Astrocyte of the hippocampus (primary cell): Measurements from ENCODE around the gene GALT.

Source experiments
- DNase-seq: peaks from one replicate; pipeline ENCODE4 v3.0.0; 2011; ENCODE audit warnings: low read depth, low spot score

The GALT gene

DNA sequence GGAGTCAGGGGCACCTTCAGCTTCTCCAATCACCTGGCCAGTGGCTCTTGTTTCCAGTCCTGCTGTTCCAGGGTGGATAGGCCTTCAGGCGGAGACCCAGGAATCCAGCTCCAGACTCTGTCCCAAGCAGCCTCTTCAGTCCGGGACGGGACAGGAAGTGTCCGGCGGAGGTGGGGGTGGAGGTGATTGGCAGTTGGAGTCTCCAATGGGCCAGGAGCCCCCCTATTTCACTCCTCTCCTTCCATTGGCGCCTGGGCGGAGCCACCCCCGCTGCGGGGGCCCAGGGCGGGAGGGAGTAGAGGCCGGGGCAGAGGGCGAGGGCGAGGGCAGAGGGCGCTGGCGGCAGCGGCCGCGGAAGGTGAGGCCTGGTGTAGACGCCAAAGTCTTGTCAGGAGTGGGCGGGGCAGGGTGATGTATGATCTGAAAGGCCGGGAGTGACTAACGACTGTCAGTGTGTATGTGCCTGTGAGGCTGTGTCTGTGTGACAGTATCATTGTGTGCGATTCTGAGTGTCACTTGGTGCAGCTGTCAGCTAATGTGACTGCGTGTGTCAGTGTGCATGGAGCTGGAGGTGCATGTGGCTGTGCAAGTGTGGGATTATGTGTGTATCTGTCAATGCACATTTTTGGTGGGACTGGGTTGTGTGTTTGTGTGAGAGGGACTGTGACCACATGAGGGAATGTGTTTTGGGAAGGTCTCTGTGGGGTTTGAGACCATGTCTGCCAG lies 5.6 kb downstream of the GALT start, which contains the start of gene IL11RA:
TSS of gene IL11RA (plus strand) at position 310 of the 726 bp plus-strand sequence. CDS start 3,033 bp downstream, outside the sequence.
- peak; percentile 81 for DNase-seq

DNA sequence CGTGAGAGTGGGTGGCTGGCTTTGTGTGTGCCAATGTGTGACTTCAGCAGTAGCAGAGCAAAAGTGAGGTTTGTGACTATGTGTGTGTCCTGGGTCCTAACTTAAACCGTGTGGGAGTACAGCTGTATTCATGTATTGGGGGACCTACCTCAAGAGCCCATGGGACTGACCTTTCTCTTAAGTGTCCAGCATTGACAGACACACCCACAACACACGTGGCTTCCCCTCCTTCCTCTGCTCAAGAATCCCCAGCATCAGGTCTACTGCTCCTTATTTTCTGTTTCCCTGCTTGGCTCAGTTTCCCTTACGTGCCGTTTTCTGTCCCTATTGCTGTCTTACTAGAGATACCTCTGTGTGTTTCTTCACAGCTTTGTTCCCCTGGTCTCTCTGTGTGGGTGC lies 6.1 kb downstream of the GALT start:
- DNase-seq: no peak

DNA sequence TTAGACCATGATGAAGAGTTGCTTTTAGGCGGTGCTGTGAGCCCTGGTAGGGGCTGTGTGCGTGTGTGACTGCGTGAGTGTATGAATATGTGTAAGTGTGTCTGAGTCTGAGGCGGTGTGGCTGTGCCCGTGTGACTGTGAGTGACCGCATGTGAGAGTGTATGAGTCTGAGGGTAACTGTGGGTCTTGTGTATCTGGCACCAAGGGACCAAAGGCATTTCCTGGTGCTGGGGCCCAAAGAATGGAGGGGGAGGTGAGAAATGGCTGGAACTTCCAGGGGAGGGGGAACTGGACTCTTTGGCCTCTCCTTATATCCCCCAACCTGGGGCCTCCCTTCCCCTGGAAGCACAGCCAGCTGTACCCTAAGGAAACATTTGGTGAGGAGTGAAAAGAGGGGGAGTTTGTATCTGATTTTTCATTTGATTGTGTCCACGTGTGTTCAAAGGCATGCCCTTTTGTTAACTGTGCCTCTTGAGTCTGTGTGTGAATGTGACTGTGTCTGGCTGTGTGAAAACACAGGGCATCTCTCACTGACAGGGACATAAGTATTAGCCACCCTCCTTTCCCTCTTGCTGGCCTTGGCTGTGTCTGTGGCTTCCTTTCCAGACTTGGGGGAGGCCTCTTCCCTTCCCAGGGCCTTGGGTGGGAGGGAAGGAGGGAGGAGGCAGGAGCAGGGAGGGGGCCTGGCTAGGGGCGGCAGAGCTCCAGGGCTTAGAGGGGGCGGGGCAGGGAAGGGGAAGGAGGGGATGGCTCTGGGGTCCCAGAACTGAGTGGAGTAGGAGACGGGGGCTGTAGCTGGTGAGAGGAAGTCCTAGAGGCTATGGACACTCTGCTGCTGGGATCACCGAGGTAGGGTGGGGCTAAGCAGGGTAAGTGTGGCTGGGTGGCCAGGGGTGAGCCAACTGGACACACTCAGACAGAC lies 6.9 kb downstream of the GALT start:
- DNase-seq: peak; percentile 44

DNA sequence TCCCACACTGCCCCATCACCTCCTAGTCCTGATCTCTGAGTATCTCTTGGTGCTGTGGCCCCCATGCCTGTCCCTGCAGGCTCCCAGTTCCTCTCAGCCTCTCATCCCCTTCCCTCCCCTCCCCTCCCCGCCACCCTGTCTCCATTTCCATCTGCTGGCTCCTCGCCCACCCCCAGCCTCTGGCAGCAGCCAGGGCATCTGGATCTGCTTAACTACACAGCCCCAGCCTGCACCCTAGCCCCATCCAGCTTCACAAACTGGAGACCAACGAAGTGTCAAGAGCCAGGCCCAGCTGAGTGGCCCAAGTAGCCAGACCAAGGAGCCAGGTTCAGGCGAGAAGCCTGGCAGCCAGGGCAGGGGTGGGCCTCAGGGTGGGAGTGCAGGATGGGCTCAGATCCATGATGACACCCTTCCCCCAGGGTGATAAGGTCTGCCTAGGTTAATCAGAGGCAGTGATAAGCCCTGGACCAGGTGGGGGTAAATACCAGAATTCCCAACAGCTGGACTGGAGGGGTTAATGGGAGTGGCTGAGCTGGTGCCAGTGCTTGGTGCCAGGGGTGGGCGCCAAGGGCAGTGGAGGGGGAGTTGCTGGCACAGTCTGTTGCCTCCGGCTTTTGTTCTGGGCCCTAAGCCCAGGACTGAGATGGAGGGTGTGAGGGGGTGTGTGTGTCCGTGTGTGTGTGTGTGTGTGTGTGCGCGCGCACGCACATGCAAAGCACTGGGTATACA lies 8.0 kb downstream of the GALT start:
- DNase-seq: peak; percentile 76

DNA sequence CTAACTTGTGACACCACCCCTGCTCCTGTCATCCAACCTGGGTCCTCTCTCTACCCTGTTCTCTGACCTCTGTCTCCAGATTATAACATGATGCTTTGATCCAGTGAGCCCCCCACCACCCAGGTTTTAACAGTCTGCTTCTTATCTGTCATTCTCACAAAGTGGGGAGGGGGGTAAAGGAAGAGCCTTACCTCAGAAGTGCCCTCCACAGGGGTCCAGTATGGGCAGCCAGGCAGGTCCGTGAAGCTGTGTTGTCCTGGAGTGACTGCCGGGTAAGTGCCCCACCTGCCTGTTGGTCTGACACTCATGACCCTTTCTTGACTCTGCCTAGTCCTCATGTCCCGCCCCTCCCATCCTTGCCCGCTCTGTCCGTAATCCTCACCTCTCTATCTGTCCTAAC lies 8.9 kb downstream of the GALT start:
- DNase-seq: no peak

DNA sequence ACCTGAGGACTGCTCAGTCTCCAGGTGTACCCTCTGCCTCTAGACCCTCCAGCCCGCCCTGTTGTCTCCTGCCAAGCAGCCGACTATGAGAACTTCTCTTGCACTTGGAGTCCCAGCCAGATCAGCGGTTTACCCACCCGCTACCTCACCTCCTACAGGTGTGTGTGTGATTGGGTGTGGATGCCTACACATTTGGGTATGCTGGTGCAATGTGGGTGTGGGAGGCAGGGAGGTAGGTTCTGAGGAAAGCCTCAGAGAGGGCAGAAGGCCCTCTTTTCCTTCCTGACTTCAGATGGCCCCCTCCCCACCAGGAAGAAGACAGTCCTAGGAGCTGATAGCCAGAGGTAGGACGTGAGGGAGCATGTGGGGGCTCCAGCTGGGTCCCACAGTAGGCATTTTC lies 10.5 kb downstream of the GALT start:
- no peak for DNase-seq

DNA sequence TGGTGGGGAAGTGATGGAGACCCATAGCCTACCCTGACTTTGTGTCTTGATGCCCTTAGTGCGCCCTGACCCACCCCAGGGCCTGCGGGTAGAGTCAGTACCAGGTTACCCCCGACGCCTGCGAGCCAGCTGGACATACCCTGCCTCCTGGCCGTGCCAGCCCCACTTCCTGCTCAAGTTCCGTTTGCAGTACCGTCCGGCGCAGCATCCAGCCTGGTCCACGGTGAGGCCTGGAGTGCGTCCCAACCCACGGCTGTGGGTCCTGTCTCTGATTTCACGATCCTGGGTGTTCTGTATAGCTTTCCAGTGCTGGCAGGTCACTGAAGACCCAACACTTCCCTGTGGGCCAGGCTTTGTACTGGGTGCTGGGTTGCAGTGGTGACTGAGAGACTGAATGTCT lies 12.0 kb downstream of the GALT start:
- no peak for DNase-seq

DNA sequence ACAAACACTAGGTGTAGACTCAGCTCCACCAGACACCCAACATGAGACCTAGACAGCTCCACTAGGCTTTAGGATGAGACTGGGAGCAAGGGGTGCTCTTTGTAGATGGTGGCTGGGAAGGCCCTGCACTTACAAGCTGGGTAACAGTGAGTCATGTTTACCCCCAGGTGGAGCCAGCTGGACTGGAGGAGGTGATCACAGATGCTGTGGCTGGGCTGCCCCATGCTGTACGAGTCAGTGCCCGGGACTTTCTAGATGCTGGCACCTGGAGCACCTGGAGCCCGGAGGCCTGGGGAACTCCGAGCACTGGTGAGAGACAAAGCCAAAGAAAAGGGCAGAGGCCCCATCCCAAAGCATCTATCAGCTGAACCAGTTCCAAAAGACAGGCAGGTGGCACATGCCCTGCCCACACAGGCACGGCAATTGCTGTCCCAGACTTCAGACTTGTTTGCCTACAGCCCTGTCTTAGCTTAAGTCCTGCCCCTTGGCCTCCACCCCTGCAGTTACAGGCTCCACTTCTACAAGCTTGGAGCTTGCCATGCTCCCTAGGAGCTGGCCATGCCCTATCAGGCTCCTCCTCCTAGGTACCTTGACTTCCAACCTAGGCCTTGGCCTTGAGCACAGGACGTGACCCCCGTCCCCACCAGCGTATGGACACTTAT lies 13.2 kb downstream of the GALT start:
- peak; percentile 16 for DNase-seq

DNA sequence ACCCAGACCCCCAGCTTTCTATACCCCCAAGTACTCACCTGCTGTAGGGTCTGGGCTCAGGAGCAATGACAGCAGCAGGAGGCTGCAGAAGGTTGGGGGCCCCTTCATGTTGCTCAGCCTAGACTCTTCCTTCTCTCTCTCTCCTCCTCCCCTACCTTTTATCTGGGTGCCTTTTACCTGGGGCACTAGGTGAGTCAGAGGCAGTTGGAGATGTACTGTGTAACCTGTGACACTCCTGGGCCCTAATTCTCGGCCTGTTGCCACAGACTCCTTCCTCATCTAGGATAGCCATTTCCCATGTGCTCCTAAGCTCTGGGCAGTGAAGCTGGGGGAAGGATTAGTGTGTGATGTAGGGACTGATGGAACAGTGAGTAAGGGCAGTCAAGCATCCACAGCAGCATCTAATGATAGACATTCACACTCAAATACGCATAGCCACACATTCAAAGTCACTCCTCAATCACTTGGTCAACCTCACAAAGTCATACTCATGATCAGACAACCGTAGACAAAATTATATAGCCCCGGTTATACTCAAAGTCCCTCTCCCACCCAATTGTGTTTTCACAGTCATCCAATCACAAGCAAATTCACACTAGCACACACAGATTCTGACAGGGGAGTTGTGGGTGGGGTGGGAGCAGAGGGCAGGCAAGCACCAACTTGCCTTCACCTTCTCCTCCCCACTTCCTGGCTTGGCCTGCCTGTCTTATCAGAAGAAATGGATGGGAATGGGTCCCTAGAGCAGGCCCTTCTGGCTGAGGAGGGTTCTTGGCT lies 16.2 kb downstream of the GALT start, which contains the start of gene CCL27:
TSS of gene CCL27 (minus strand) at position 132 of the 777 bp plus-strand sequence. CDS start at position 108, 24 bp downstream.
- DNase-seq: no peak

DNA sequence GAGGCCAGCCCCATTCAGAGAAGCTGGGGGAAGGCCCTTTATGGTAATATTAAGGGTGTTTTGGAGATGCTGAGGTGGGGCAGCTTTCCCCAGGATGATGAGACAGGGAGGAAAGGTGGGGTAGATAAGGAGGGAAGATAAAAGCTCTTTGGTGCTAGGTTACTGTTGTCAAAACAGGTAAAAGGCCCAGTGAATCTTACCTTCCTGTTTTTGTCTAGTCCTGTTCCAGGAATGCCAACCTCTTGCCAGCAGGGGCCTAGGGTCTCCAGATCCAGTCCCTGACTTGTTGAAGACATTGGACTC lies 16.8 kb downstream of the GALT start:
- DNase-seq: no peak

DNA sequence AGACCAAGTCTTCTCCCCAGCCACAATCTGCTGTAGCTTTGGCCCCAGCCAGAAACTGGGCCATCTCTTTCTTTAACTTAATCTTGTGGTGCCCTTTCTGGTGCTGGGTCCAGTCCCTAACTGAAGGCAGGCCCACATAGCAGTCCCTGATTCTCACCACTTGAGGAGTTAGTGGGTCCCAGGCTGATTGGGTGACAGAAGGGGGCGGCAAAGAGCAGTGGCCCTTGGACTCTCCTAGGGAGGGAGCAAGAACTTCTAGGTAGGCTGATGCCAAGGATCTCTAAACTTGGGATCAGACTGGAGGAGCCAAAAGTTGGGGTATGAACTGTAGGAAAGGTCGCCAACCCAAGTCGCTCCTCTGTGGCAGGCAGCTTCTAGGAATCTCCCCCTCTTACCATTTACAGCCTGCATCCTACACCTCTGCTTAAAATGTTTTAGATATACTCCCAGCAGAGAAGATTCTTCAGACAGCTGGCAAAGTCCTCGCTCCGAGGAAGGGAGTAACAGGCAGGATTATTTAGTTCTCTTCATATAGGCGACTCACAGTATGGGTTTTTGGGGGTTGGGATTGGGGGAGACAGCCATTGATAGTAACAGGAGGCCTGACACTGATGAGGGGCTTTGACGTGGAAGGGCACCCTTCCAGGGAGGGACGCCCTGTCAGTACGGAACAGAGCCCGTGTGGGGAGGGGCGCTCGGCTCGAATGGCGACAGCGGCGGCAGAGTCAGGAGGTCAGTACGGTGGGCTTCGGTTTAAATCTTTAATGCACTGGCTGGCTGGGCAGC lies 18.0 kb downstream of the GALT start:
- peak; percentile 73 for DNase-seq

DNA sequence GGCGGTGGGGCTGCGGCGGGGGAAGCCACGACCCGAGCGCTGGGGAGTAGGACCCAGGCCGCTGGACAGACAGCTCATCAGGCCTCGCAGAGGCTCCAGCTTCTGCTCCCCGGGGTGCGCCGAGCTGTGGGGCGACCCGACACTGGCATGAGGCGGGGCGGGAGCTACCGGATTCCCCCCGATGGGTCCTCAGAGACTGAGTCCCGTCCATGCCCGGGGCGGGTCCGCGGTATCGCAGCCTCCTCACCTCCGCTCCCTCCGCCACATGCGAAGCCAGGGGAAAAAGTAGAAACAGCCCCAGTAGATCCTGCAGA lies 18.5 kb downstream of the GALT start:
- no peak for DNase-seq

DNA sequence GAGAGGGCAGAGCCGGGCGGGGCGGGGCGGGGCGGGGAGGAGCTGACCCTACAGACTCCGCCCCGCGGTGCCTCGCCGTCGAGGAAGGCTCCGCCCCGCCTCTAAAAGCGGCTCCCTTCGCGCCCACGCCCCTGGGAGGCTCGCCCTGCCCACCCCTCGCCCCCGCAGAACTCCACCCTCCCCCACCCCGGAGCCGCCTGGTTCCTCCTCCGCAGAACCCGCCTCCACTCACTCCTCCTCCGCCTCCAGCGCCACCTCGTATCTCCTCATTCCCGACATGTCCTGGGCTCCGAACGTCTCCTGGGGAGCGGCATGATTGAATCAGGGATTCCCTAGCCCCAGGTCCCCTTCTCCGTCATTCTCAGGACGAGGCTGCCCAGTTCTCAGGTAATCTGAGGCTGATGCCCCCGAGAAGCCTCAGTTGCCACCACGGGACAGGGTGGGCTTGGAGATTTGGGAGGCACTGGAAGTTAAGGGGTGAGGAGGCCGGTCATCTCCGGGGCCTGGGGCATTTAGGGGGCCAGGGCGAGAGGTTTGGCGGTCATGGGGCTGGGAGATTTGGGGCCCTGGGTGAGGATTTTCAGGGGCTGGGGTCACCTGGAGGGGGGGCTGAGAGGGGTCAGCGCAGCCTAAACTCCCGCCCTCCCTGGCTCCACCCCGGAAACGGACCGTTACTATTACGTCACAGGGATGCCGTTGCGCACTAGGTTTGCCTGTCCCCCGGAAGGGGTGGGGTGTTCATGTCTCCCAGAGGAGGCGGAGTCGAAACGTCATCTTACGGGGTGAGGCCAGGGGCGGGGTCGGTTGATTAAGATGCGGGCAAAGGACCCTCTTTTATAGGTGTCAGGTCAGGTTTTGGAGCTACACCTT lies 19.1 kb downstream of the GALT start:
- peak; percentile 97 for DNase-seq

DNA sequence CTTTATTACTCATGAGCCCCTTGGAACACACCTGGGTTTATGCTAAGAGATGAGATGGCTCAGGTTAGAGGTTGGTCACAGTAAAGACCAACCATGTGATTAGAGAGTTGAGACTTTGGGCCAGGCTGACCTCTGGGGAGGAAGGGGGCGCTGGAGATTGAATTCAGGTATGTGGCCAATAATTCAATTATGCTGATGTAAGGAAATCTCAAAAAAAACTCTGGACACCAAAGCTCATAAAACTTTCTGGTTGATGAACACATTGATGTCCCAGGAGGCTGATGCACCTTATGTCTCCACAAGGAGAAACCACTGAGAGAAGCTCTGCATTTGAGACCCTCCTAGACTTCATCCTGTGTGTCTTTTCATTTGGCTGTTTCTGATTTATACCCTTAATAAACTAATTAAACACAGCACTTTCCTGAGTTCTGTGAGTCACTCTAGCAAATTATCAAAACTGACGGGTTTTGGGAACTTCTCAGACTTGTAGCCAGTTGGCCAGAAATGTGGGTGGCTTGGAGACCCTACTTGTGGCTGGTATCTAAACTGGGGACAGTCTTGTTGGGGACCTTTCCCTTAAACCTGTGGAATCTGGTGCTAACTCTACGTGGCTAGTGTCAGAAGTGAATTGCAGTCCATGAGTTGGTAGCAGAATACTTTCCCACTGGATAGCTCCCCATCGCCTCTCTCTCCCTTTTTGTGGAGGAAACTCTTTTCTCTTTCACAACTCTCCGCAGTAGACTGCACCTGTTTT lies 23.5 kb downstream of the GALT start:
- no peak for DNase-seq

DNA sequence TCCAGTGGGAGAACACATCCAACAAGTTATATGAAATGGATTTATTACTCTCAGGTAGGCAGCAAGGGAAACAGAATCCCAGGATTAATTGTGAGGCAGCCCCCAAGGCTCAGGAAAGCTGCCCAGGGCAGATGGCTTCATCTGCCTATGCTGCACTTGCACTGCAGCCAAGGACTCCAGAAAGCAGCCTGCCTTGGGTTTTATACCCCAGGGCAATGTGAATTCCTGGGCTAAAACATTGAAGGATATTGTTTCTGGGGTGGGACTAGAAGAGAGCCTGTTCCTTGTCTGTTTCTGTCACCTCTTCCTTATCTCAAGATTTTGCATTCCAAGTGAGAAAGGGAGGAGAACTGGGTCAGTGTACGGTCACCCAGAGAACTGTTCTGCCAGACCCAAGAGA lies 24.8 kb downstream of the GALT start:
- DNase-seq: no peak

DNA sequence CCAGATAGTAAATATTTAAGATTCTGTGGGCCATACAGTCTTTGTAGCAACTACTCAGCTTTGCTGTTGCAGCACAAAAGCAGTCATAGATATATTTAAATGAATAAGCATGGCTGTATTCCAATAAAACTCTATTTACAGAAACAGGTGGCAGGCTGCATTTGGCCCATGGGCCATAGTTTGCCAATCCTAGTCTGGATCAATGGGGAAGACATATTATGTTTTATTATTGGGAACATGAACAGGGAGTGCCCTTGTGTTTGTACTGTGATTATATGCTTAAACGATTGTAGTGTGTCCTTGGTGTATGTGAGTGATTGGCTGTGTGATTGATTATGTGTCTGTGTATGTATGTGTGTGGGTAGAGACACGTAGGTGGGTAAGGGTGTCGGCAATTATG lies 28.0 kb downstream of the GALT start:
- DNase-seq: no peak

DNA sequence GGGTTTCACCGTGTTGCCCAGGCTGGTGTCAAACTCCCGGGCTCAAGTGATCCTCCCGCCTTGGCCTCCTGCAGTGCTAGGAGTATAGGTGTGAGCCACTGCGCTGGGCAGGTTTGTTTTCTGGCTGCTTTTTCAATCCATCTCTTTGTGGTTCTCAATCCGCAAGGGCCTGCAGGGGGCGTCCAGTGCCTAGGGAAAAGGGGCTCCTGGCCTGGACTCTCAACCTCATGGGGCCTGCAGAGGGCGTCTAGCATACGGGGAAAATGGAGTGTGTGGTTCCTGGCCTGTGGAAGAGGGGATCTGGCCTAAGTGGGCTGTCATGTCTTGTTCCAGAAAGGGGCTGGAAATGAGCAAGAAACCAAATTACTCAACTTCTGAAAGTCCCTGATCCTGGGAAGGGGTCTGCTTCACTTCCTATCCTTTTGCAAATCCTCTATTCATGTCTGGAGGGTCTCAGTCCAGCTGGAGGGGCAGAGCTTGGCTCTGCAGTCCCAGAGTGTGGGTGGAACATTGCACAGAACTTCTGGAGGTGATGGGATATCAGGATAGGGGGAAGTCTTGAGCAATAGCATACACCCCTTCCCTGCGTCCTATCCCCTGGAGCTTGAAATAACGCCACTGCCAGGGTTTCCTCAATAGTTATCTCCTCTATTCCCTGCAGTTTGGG lies 28.7 kb downstream of the GALT start:
- peak; percentile 64 for DNase-seq

DNA sequence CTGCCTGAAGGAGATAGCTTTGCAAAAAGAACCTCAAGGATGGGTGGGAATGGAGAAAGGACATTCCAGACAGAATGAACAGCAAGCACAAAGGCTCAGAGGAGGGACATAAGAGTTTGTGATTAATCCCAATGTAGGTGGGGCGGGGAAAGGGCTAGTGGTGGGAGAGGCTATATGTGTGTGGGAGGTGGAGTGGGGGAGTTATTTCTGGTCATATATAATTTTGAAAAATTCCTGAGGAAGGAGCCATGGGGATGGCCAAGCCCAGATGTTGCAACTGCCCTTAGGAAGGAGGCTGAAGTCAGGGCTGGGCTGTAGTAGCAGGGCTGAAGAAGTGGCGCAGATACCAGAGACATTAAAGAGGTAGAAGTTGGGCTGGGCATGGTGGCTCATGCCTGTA lies 29.4 kb downstream of the GALT start:
- DNase-seq: no peak
